Neural progenitor cell (in vitro differentiated cells): Measurements from ENCODE around the gene NCK2. TPM values are rescaled to one million over a fixed set of nuclear protein-coding genes. Genes with fewer than 3 reads are reported as not detected.

Source experiments
- DNase-seq: peaks from one replicate; pipeline ENCODE4 v3.0.0-alpha.2; 2016; ENCODE audit warnings: low spot score
- H2AFZ ChIP-seq: fragments of 200-600 bp; sonication (generic); replicated peaks from 2 replicates; pipeline ENCODE4 v1.6.1; 2016; ENCODE audit warnings: antibody characterized with exemption
- H3F3A ChIP-seq: fragments of 200-600 bp; sonication (generic); 2 replicates; pipeline ENCODE4 v1.6.1; 2016; ENCODE audit warnings: antibody characterized with exemption, low read depth
- H3K27ac ChIP-seq: fragments of 200-600 bp; sonication (generic); 2 replicates; pipeline ENCODE4 v1.5.1; 2016; ENCODE audit warnings: mild to moderate bottlenecking
- H3K27me3 ChIP-seq: fragments of 200-600 bp; sonication (generic); 2 replicates; pipeline ENCODE4 v1.6.1; 2016; ENCODE audit warnings: mild to moderate bottlenecking, moderate library complexity
- H3K36me3 ChIP-seq: fragments of 200-600 bp; sonication (generic); 2 replicates; pipeline ENCODE4 v1.5.1; 2016
- H3K4me1 ChIP-seq: fragments of 200-600 bp; sonication (generic); 2 replicates; pipeline ENCODE4 v1.6.1; 2016; ENCODE audit warnings: mixed run types
- H3K4me2 ChIP-seq: fragments of 200-600 bp; sonication (generic); 2 replicates; pipeline ENCODE4 v1.6.1; 2016
- H3K4me3 ChIP-seq: fragments of 200-600 bp; sonication (generic); 2 replicates; pipeline ENCODE4 v1.5.1; 2016
- H3K79me2 ChIP-seq: fragments of 200-600 bp; sonication (generic); 2 replicates; pipeline ENCODE4 v1.6.1; 2016; ENCODE audit warnings: low read depth
- H3K9ac ChIP-seq: fragments of 200-600 bp; sonication (generic); 2 replicates; pipeline ENCODE4 v1.6.1; 2016
- H3K9me3 ChIP-seq: fragments of 200-600 bp; sonication (generic); 2 replicates; pipeline ENCODE4 v1.5.1; 2016; ENCODE audit warnings: low read depth
- H4K20me1 ChIP-seq: fragments of 200-600 bp; sonication (generic); 2 replicates; pipeline ENCODE4 v1.6.1; 2016; ENCODE audit warnings: low read depth
- H3K27ac Mint-ChIP-seq: 3 replicates; pipeline ENCODE4 v1.8.0; 2021; ENCODE audit warnings: mixed read lengths
- H3K27me3 Mint-ChIP-seq: 2 replicates; pipeline ENCODE4 v1.8.0; 2022; ENCODE audit warnings: low read depth, mild to moderate bottlenecking, inconsistent platforms, moderate library complexity, mixed read lengths; ENCODE audit not compliant: insufficient read depth
- H3K36me3 Mint-ChIP-seq: 3 replicates; pipeline ENCODE4 v1.8.0; 2021; ENCODE audit warnings: mixed read lengths
- H3K4me1 Mint-ChIP-seq: 3 replicates; pipeline ENCODE4 v1.8.0; 2021; ENCODE audit warnings: mixed read lengths
- H3K4me3 Mint-ChIP-seq: 3 replicates; pipeline ENCODE4 v1.8.0; 2021; ENCODE audit warnings: mild to moderate bottlenecking, moderate library complexity, mixed read lengths
- H3K9me3 Mint-ChIP-seq: 3 replicates; pipeline ENCODE4 v1.8.0; 2020; ENCODE audit warnings: mixed read lengths
- CTCF ChIP-seq: fragments of 200-600 bp; sonication (generic); IDR thresholded peaks from 2 replicates; pipeline ENCODE4 v1.5.1; 2017; ENCODE audit warnings: antibody characterized with exemption, mild to moderate bottlenecking
- EZH2 ChIP-seq: fragments of 200-600 bp; sonication (generic); IDR thresholded peaks from 2 replicates; pipeline ENCODE4 v1.6.1; 2017; ENCODE audit warnings: antibody characterized with exemption, mild to moderate bottlenecking, moderate library complexity
- EZH2phosphoT487 ChIP-seq: fragments of 200-600 bp; sonication (generic); IDR thresholded peaks from 2 replicates; pipeline ENCODE4 v1.6.1; 2017; ENCODE audit warnings: antibody characterized with exemption
- total RNA-seq: library from RNA; depleted of rRNA; stranded (reverse); fragments of >200 nt; gene quantifications from 2 replicates; pipeline ENCODE4 v1.2.3, GENCODE V29; 2015; ENCODE audit warnings: low replicate concordance

The NCK2 gene
- total RNA-seq, 1 donor from 2014 or later = 26.2 TPM

GRCh38 chr2:105929516-105929915, 184.8 kb downstream of the NCK2 start:
- H3K9me3 ChIP-seq = no peaks in the 10 kb centered on the region
- H4K20me1 ChIP-seq = no peaks in the 10 kb centered on the region
- Mint-ChIP-seq H3K27me3 (peaks cover 3% of the 10 kb centered on the region), H3K9me3 (peaks cover 4% of the 10 kb centered on the region), H3K27ac (no peak overlapping the region), H3K4me1 (peaks cover 7% of the 10 kb centered on the region), H3K4me3 (no peak overlapping the region), H3K36me3 (no peaks in the 10 kb centered on the region)
- H3K4me3 ChIP-seq = no peak overlapping the region
- H3F3A ChIP-seq = no peaks in the 10 kb centered on the region
- no peaks in the 10 kb centered on the region for H3K36me3 ChIP-seq
- DNase-seq = no peak
- TF ChIP-seq CTCF (no peak), EZH2 (no peak), EZH2phosphoT487 (no peak)
- H3K9ac ChIP-seq = no peak overlapping the region
- H3K27ac ChIP-seq = no peak overlapping the region
- H3K27me3 ChIP-seq = no peaks in the 10 kb centered on the region
- H3K79me2 ChIP-seq = no peaks in the 10 kb centered on the region
- H2AFZ ChIP-seq = no peak overlapping the region
- H3K4me1 ChIP-seq = no peaks in the 10 kb centered on the region
- H3K4me2 ChIP-seq = no peak overlapping the region

- Histone ChIP-seq H4K20me1 (no peaks in the 10 kb centered on the region), H2AFZ (no peak overlapping the region), H3K9ac (no peak overlapping the region), H3K4me1 (no peaks in the 10 kb centered on the region), H3K27me3 (no peaks in the 10 kb centered on the region), H3F3A (no peaks in the 10 kb centered on the region), H3K36me3 (no peaks in the 10 kb centered on the region), H3K4me3 (no peak overlapping the region), H3K9me3 (no peaks in the 10 kb centered on the region), H3K4me2 (no peak overlapping the region), H3K27ac (no peak overlapping the region), H3K79me2 (no peaks in the 10 kb centered on the region)
- Mint-ChIP-seq H3K4me1 (peaks cover 3% of the 10 kb centered on the region), H3K9me3 (peaks cover 4% of the 10 kb centered on the region), H3K27ac (no peak overlapping the region), H3K4me3 (no peak overlapping the region), H3K36me3 (no peaks in the 10 kb centered on the region), H3K27me3 (no peaks in the 10 kb centered on the region)
- no peak for DNase-seq
- no peak for TF ChIP-seq EZH2
- no peak for TF ChIP-seq CTCF
- TF ChIP-seq EZH2phosphoT487 = no peak
Observed at GRCh38 chr2:105932582-105932981, 187.9 kb downstream of the NCK2 start.

GRCh38 chr2:105933906-105934305, 189.2 kb downstream of the NCK2 start:
- Histone ChIP-seq H3K36me3 (no peaks in the 10 kb centered on the region), H3K9me3 (no peaks in the 10 kb centered on the region), H4K20me1 (no peaks in the 10 kb centered on the region), H3K4me3 (no peak overlapping the region), H3K79me2 (no peaks in the 10 kb centered on the region), H3K4me1 (no peaks in the 10 kb centered on the region), H2AFZ (no peak overlapping the region), H3F3A (no peaks in the 10 kb centered on the region), H3K27me3 (no peaks in the 10 kb centered on the region), H3K9ac (no peak overlapping the region), H3K27ac (no peak overlapping the region), H3K4me2 (no peak overlapping the region)
- Mint-ChIP-seq H3K27ac (no peak overlapping the region), H3K27me3 (no peaks in the 10 kb centered on the region), H3K4me3 (no peak overlapping the region), H3K4me1 (no peaks in the 10 kb centered on the region), H3K9me3 (peaks cover 8% of the 10 kb centered on the region), H3K36me3 (no peaks in the 10 kb centered on the region)
- no peak for TF ChIP-seq EZH2
- no peak for TF ChIP-seq CTCF
- DNase-seq = no peak
